GM13976 (cell line): ENCODE data around the gene UGCG.

Source experiments
- DNase-seq: peaks from one replicate; pipeline ENCODE4 v3.0.0; 2012; ENCODE audit warnings: low spot score
- in situ Hi-C: fragments of 300-500 bp; cut with MboI; formaldehyde crosslinking; loops from one replicate; pipeline ENCODE4 v1.12.0; 2022; ENCODE audit warnings: low sequenced_read_pairs, mixed read lengths, inconsistent platforms; ENCODE audit not compliant: unreplicated experiment
- TF ChIP-seq, protein P1 (sequence below): IDR thresholded peaks from 2 replicates; pipeline ENCODE4 v1.5.1; 2012; ENCODE audit warnings: borderline replicate concordance, mild to moderate bottlenecking; ENCODE audit not compliant: insufficient read depth; ENCODE audit errors: extremely low read depth, missing control alignments, control extremely low read depth

Gene UGCG

GRCh38 chr9:111895996-111896941 lies at the start of gene UGCG:
UGCG (plus strand) TSS chr9:111896814; CDS start chr9:111897216, 402 bp downstream.
- in situ Hi-C loops: loop anchor here (10.0 kb wide), 1 partner anchor 131 kb away; no protein-coding TSS in a partner anchor
- DNase-seq: peak; percentile 97
- TF ChIP-seq, protein P1, sequence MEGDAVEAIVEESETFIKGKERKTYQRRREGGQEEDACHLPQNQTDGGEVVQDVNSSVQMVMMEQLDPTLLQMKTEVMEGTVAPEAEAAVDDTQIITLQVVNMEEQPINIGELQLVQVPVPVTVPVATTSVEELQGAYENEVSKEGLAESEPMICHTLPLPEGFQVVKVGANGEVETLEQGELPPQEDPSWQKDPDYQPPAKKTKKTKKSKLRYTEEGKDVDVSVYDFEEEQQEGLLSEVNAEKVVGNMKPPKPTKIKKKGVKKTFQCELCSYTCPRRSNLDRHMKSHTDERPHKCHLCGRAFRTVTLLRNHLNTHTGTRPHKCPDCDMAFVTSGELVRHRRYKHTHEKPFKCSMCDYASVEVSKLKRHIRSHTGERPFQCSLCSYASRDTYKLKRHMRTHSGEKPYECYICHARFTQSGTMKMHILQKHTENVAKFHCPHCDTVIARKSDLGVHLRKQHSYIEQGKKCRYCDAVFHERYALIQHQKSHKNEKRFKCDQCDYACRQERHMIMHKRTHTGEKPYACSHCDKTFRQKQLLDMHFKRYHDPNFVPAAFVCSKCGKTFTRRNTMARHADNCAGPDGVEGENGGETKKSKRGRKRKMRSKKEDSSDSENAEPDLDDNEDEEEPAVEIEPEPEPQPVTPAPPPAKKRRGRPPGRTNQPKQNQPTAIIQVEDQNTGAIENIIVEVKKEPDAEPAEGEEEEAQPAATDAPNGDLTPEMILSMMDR: no peak

DNA sequence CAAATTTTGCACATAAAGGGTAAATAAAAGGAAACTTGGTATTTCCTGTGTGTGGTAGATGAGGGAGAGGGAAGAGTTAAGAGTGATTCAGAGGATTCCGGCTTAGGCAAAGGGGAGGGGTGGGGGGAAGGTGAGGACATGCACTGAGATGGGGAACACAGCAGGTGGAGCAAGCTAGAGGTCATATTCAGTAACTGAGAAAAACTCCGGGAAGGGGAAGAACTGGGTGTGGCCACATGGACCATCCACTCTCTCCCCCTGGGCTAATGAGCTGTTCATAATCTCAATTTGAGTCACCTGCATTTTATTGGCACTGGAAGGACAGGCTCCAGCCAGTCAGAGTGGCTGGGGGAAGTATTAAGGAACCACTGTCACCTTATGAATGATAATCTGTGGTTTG lies 45.1 kb upstream of the UGCG start:
- TF ChIP-seq, protein P1: no peak
- in situ Hi-C loops: no loop called here
- DNase-seq: no peak

GRCh38 chr9:111852291-111852690 lies 44.3 kb upstream of the UGCG start:
- TF ChIP-seq, protein P1: no peak
- in situ Hi-C loops: no loop called here
- no peak for DNase-seq

DNA sequence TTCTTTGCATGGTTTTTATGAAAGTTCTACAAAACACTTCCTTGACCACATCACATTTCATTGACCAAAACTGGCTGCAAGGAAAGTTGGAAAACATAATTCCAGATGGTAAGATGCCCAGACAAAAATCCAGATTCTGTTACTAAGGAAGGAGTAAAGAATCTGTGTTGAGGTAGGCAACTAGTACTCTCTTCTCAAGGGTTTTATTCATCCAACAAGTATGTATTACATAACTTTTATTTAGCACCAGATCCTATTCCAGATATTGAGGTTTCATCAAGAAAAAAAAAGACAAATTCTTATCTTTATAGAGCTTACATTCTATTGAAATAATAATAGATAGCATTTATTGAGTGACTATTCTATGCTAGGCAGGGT lies 43.2 kb upstream of the UGCG start:
- no peak for DNase-seq
- TF ChIP-seq, protein P1: no peak
- in situ Hi-C loops: no loop called here

GRCh38 chr9:111854799-111855198 lies 41.8 kb upstream of the UGCG start:
- in situ Hi-C loops: no loop called here
- no peak for DNase-seq
- TF ChIP-seq, protein P1: no peak

DNA sequence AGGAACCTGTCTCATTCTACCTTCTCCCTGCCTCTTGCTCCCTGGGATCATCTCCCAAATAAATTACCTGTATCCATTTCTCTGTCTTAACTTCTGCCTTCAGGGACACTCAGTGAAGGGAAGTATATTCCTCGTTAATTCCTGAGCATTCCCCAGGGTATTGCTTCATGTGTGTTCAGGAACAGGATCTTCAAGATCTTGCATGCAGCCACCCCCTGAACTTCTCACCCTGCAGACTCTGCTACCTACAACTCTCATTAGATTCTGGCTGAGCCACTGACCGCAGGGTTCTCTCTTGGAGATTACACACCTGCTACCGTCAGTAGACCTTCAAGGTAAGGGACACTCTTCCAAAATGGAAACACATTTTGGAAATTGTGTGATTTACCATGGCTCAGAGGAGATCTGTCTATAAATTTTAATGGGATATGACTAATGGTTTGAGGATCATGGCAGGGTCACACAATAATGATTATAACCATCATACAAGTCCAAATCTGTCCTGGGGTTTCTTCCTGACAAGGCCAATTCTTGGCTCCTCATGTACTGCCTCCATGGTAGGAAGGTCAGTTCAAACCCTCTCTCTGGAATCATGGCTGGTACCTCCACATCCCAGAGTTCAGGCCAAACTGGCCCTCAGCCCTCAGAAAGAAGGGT lies 38.9 kb upstream of the UGCG start:
- in situ Hi-C loops: no loop called here
- TF ChIP-seq, protein P1: no peak
- no peak for DNase-seq
